SK-N-SH treated with all-trans-retinoic acid at 6 μM for 48 hours (cell line): ENCODE results near the gene PNKD.

Experiments
- ATAC-seq: fragments of 200-7000 bp; cut with Tn5 transposase; 3 replicates; pipeline ENCODE4 v1.9.1; 2020; ENCODE audit warnings: mild to moderate bottlenecking, moderate library complexity
- BACH2 ChIP-seq: fragments of 250-450 bp; sonication (Bioruptor Pico); IDR thresholded peaks from 2 replicates; pipeline ENCODE4 v1.9.0; 2021; ENCODE audit warnings: mild to moderate bottlenecking, borderline replicate concordance
- CSRNP3 ChIP-seq: fragments of 250-450 bp; sonication (Bioruptor Pico); IDR thresholded peaks from 2 replicates; pipeline ENCODE4 v1.5.1; 2021; ENCODE audit warnings: mild to moderate bottlenecking, moderate library complexity
- ESRRG ChIP-seq: fragments of 250-450 bp; sonication (Bioruptor Pico); IDR thresholded peaks from 2 replicates; pipeline ENCODE4 v1.6.1; 2021; ENCODE audit warnings: mild to moderate bottlenecking
- GLIS3 ChIP-seq: fragments of 250-450 bp; sonication (Bioruptor Pico); IDR thresholded peaks from 2 replicates; pipeline ENCODE4 v1.5.0; 2020; ENCODE audit warnings: mild to moderate bottlenecking, moderate library complexity
- ISL1 ChIP-seq: fragments of 250-450 bp; sonication (Bioruptor Pico); IDR thresholded peaks from 2 replicates; pipeline ENCODE4 v2.1.2; 2022; ENCODE audit warnings: mild to moderate bottlenecking, moderate library complexity
- OSR1 ChIP-seq: fragments of 250-450 bp; sonication (Bioruptor Pico); IDR thresholded peaks from 2 replicates; pipeline ENCODE4 v1.8.0; 2022; ENCODE audit warnings: moderate library complexity, mild to moderate bottlenecking, inconsistent platforms
- PATZ1 ChIP-seq: fragments of 250-450 bp; sonication (Bioruptor Pico); IDR thresholded peaks from 2 replicates; pipeline ENCODE4 v1.8.0; 2020; ENCODE audit warnings: mild to moderate bottlenecking, moderate library complexity, borderline replicate concordance
- PPARA ChIP-seq: fragments of 250-450 bp; sonication (Bioruptor Pico); IDR thresholded peaks from 2 replicates; pipeline ENCODE4 v1.5.0; 2020; ENCODE audit warnings: mild to moderate bottlenecking, borderline replicate concordance
- RARB ChIP-seq: fragments of 250-450 bp; sonication (Bioruptor Pico); IDR thresholded peaks from 2 replicates; pipeline ENCODE4 v1.8.0; 2021; ENCODE audit warnings: mild to moderate bottlenecking, moderate library complexity
- SNAI2 ChIP-seq: fragments of 250-450 bp; sonication (Bioruptor Pico); IDR thresholded peaks from 2 replicates; pipeline ENCODE4 v1.5.0; 2020; ENCODE audit warnings: mild to moderate bottlenecking, moderate library complexity
- TCF4 ChIP-seq: fragments of 250-450 bp; sonication (Bioruptor Pico); IDR thresholded peaks from 2 replicates; pipeline ENCODE4 v1.8.0; 2021; ENCODE audit warnings: mild to moderate bottlenecking, moderate library complexity, borderline replicate concordance
- TSHZ2 ChIP-seq: fragments of 250-450 bp; sonication (Bioruptor Pico); IDR thresholded peaks from 2 replicates; pipeline ENCODE4 v1.5.0; 2020; ENCODE audit warnings: mild to moderate bottlenecking, moderate library complexity
- ZC3H10 ChIP-seq: fragments of 250-450 bp; sonication (Bioruptor Pico); IDR thresholded peaks from 2 replicates; pipeline ENCODE4 v1.5.1; 2021; ENCODE audit warnings: mild to moderate bottlenecking, moderate library complexity
- ZNF565 ChIP-seq: fragments of 450-650 bp; formaldehyde crosslinking; conservative IDR thresholded peaks from 2 replicates; pipeline ENCODE4 v1.5.0; 2020; ENCODE audit warnings: low read depth, mild to moderate bottlenecking, moderate library complexity
- ZNF70 ChIP-seq: fragments of 450-650 bp; formaldehyde crosslinking; IDR thresholded peaks from 2 replicates; pipeline ENCODE4 v1.5.0; 2020; ENCODE audit warnings: mild to moderate bottlenecking, moderate library complexity
- ZNF8 ChIP-seq: fragments of 450-650 bp; formaldehyde crosslinking; IDR thresholded peaks from 2 replicates; pipeline ENCODE4 v1.5.0; 2020; ENCODE audit warnings: mild to moderate bottlenecking, moderate library complexity
- TF ChIP-seq, protein P1 (sequence below): fragments of 250-450 bp; sonication (Bioruptor Pico); IDR thresholded peaks from 2 replicates; pipeline ENCODE4 v1.5.1; 2020; ENCODE audit warnings: low read depth, mild to moderate bottlenecking, moderate library complexity
- TF ChIP-seq, protein P2 (sequence below): fragments of 250-450 bp; sonication (Bioruptor Pico); IDR thresholded peaks from 2 replicates; pipeline ENCODE4 v1.8.0; 2021; ENCODE audit warnings: low read depth, mild to moderate bottlenecking, moderate library complexity, borderline replicate concordance

The PNKD gene

DNA sequence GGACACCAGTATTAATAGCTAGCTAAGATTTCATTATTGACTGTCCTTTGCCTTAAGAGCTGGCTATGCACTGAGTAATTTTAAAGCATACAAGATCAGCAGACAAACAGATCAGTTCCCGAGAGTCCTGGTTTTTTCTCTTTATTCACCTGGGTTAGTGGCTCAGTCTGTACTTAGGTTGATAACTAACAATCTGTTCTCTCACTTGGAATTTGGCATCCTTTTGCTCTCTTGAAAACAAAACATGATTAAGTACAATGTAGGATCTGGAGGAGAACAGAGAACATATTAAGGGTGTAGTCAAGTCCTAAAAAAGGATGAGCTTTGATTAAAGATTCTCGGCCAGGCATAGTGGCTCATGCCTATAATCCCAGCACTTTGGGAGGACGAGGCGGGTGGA, 36.8 kb upstream of the PNKD start:
- TF ChIP-seq ESRRG (CRISPR knock-in tag): no peak
- TF ChIP-seq CSRNP3: no peak
- TF ChIP-seq BACH2 (CRISPR knock-in tag): no peak
- TF ChIP-seq ZC3H10 (CRISPR knock-in tag): no peak
- TF ChIP-seq PPARA (CRISPR knock-in tag): no peak
- TF ChIP-seq ZNF70: no peak
- no peak for TF ChIP-seq SNAI2
- no peak for TF ChIP-seq ZNF565 (CRISPR knock-in tag)
- TF ChIP-seq, protein P1, sequence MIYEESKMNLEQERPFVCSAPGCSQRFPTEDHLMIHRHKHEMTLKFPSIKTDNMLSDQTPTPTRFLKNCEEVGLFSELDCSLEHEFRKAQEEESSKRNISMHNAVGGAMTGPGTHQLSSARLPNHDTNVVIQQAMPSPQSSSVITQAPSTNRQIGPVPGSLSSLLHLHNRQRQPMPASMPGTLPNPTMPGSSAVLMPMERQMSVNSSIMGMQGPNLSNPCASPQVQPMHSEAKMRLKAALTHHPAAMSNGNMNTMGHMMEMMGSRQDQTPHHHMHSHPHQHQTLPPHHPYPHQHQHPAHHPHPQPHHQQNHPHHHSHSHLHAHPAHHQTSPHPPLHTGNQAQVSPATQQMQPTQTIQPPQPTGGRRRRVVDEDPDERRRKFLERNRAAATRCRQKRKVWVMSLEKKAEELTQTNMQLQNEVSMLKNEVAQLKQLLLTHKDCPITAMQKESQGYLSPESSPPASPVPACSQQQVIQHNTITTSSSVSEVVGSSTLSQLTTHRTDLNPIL: no peak
- TF ChIP-seq TCF4 (CRISPR knock-in tag): no peak
- no peak for TF ChIP-seq OSR1
- no peak for TF ChIP-seq RARB
- ATAC-seq: no peak

DNA sequence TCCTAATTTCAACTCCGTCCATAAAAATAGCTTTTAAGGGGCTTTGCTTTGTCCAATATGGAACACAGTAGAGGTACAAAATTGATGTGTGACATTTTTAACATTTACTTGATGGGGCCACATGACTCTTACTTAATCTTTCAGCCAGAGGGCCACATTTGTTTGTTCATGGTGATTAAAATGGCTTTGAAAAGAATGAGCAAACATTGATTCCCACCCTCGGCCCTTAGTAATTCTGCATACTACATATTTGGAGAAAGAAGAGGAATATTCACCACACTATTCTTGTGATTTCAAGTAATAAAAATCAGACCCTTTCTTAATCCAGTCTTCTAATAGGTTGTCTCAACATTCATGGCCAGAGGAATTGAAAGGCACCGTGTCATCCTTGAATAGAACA, 35.8 kb upstream of the PNKD start:
- no peak for ATAC-seq

More for the DNA sequence above, 35.8 kb upstream of the PNKD start:
- no peak for TF ChIP-seq ZNF8 (CRISPR knock-in tag)
- TF ChIP-seq BACH2 (CRISPR knock-in tag): no peak
- TF ChIP-seq PPARA (CRISPR knock-in tag): no peak
- TF ChIP-seq, protein P2, sequence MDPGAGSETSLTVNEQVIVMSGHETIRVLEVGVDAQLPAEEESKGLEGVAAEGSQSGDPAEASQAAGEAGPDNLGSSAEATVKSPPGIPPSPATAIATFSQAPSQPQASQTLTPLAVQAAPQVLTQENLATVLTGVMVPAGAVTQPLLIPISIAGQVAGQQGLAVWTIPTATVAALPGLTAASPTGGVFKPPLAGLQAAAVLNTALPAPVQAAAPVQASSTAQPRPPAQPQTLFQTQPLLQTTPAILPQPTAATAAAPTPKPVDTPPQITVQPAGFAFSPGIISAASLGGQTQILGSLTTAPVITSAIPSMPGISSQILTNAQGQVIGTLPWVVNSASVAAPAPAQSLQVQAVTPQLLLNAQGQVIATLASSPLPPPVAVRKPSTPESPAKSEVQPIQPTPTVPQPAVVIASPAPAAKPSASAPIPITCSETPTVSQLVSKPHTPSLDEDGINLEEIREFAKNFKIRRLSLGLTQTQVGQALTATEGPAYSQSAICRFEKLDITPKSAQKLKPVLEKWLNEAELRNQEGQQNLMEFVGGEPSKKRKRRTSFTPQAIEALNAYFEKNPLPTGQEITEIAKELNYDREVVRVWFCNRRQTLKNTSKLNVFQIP (CRISPR knock-in tag): no peak
- TF ChIP-seq PATZ1 (CRISPR knock-in tag): no peak
- TF ChIP-seq, protein P1: no peak
- TF ChIP-seq GLIS3 (CRISPR knock-in tag): no peak
- TF ChIP-seq RARB: no peak
- TF ChIP-seq ISL1 (CRISPR knock-in tag): no peak
- no peak for TF ChIP-seq CSRNP3
- no peak for TF ChIP-seq TSHZ2
- no peak for TF ChIP-seq ZC3H10 (CRISPR knock-in tag)
- TF ChIP-seq TCF4 (CRISPR knock-in tag): no peak
- TF ChIP-seq OSR1: no peak
- TF ChIP-seq SNAI2: no peak
- TF ChIP-seq, all 23 proteins: peak for 0
